GM19463 (cell line): ENCODE measurements around the gene PDE8B.

Experiments
- ATAC-seq: cut with Tn5 transposase; IDR thresholded peaks from one replicate; pipeline ENCODE4 v1.9.1; 2021; ENCODE audit warnings: mild to moderate bottlenecking, moderate library complexity; ENCODE audit not compliant: unreplicated experiment

Gene PDE8B

GRCh38 chr5:77230727-77231470, 20.4 kb downstream of the PDE8B start:
- no peak for ATAC-seq

DNA sequence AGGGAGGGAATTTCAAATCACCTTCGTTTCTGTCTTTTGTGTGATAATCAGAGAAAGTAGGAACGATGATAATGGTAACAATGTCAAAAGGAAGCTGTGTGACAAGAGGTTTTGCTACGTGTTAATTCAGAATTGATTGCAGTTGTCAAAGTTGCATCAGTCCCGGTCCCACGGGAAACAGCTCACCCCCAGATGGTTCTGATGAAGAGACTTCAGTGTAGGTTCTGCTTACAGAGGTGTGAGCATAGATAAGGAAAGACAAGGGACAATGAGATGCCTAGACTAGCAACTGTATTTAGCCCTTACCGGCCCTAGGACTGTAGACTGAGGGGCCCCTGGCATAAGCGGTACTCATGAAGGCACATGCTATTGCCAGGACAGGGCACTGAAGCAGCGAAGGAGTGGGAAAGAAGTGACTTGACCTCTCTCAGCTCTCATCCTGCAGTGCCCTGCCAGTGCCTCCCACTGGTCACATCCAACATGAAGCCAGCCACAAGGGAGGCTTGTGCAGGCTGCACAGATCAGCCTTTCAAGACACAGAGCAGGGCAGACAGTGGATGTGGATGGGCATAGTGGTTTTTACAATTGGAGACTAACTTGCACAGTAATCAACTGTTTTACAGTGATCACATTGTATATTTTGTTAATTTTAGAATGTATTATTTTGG, 21.1 kb downstream of the PDE8B start:
- ATAC-seq, result no peak

- no peak for ATAC-seq
Observed at GRCh38 chr5:77232574-77233358, 22.3 kb downstream of the PDE8B start.

DNA sequence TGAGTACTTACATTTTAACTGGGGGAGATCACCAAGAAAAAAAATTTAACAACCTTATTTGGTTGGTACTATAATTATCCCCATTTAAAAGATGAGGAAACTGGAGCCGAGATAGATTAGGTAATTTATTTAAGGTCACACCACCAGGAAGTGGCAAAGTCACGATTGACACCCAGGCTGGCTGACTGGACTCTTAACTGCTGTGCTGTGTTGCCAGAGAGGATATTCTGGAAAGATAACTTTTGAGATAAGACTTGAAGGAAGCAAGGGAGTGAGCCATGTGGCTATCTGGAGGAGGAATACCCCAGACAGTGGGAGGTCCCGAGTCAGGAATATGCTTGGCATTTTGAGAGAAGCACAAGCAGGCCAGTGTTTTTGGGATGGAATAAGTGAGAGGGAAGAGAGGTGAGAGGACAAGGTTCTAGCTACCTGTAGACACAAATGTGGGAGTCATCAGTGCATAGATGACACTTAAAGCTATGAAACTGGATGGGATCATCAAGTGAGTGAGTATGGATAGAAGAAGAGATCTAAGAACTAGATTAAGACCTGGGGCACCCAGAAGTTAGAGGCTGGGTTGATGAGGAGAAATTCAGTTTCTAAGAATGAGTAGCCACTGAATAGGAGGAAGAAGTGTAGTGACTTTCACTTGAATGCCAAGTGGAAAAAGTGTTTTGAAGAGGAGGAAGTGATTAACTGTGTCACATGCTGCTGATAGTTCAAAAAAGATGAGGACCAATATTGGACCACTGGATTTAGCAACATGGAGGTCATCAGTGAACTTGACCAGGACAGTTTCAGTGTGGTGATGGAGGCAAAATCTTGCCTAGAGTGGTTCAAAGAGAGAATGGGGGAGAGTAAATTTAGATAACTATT, 25.6 kb downstream of the PDE8B start:
- no peak for ATAC-seq

DNA sequence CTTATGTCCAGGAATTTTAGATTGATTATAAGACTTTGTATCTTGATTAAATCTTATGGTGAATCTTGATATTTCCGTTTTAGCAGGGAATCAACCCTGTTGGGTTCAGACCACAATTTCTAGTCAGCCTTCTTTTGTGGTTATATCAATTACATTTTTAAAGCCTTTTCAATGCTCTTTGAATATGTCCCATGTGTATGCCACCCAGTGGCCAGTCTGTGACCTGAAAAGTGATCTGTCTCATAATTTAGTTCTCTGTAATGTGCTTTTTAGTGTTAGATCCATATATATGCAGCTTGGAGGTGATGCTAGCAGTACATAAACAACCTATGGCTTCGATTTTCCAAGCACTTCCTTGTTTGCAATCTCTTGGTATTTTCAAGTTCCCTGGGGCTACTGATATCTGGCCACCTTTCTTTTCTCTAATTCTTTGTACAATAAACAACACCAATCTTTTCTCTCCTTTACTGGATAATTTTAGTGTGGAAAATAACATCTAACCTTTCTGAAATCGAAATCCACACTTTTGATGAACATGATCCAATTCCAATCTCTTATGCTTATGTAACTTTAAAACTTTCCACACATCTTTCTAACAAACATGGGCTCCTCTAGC, 28.8 kb downstream of the PDE8B start:
- no peak for ATAC-seq

DNA sequence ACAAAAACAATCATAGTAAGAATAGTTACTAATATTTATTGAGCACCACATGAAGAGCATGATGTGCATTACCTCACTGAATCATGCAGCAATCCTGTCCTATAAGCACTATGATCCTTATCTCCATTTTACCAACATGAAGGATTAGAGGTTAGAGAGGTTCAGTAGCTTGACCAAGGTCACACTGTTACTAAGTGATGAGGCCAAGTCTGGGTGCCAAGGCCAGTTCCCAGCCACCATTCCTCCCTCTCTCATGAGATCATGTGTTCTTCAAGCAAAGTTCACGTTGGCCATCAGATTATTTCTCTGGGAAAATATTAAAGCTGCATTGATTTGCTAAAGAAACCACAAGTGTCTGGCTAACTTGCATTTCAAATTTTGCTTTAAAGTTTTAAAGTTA, 31.0 kb downstream of the PDE8B start:
- no peak for ATAC-seq

DNA sequence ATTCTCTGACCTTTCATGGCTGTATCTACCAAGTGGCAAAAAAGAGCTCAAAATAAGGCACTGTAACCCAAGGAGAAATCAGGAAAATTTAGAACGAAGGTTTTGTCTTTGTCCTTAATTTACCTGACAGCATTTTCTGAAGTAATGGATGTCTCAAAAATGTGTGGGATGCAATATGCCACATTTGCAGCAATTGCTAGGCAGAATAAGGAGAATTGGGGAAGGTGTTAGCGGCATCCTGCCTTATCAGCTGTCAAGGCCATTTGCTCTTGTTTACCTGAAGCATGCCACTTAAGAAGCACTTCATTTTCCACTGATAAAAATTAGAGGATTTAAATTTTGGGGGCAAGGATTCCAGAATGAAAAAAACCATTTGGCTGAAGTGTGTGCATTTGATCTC, 39.0 kb downstream of the PDE8B start:
- no peak for ATAC-seq

DNA sequence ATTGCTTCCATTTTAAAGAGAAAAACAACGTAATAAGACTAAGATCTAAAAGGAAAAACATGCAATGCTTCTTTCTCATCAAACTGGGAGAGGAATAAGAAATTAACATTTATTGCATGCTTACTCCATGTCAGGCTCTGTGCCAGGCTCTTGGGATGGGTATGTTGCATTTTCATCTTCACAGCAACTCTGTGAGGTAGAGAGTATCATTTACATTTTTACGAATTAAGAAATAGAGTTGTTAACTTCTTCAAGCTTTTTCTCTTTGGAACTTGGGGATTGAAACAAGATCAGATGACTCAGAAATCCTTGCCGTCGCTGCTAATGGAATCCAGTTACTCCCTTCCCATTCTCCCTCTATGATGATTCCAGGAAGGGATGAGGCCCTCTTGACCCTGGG, 39.5 kb downstream of the PDE8B start:
- ATAC-seq, result no peak

DNA sequence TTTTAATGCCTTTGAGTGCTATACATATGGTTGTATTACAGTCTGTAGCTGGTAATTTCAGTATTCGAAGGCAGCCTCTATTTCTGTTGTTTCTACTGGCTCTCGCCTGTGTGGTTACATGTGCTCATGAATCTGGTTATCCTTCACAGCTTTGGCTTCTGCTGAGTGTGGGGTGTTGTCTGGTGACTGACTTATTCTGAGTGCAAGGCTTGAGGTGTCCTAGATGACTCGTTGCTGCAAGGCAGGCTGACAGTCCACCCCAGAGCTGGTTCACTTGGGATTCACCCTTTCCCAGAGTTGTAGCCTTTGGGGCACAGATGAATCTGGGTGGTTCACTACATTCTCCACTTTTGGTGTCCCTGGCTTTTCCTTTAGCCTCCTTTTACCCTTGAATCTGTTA, 41.4 kb downstream of the PDE8B start:
- no peak for ATAC-seq

DNA sequence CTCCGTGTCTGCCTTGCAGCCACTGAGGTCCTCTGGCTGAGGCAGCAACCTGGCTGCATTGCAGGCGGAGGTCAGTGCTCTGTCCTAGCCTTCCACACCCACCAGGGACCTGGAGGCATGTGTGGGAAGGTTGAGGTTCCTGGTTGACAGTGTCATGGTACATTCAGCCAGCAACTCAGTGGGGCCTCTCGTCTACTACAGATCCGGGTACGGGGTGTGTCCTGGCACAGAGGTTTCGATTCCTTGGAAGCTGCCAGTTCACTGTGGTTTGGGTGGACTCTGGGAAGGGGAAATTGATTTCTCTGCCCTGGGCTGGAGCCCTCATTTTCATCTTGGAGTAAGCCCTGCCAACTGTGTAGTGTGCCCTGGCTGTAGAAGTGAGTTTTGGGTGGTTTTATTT, 45.1 kb downstream of the PDE8B start:
- ATAC-seq, result no peak

DNA sequence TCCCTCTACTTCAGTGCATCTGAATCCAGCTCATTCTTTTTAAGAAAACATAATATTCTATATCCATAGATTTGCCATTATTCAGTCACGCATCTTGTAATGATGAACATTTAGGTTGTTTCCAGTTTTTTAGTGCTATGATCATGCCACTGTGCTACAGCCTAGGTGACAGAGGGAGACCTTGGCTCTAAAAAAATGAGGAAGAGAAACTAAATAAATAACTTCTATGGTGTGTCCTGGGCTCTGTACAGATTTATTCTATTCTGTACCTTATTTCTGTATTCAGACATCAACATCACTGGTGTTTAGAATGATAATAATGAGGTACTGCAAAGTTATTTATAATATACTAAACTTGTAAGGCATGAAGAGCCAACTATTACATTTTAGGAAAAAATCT, 45.9 kb downstream of the PDE8B start:
- no peak for ATAC-seq

- ATAC-seq, result no peak
Observed at GRCh38 chr5:77258652-77259051, 48.2 kb downstream of the PDE8B start.

DNA sequence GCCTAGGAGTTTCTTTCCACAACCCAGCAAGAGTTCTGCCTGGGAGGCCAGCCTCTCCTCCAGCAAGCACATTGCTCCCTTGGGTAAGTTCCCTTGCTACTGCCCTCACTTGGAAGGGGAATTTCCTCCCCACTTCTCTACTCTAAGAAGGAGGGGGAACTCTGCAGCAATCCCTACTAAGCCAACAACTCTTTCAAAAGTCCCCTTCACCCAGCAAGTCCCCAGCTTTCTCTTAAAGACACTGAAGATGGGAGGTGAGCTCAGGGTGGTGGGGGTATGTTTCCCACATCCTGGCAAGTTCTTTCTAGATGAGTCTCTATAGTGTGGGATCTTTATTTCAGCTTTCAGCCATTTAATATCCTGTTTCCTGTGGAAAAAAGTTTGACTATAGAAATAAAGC, 49.0 kb downstream of the PDE8B start:
- no peak for ATAC-seq

DNA sequence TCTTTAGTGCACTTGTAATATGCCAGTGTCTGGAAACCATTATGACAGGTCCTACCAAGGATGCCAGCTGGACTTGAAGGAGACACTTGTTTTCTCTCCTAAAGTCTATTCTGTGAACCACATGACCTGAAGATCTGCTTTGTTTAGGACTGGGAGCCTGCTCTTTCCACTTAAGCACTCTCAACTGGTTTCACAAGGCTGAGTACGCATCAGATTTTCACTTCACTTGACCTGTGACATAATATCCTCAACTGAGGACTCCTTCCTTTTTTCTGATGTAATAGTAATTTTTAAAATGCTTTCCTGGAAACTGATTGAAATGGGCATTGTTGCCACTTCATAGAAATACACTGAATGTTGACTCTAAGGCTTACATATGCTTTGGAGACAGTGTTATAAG, 52.2 kb downstream of the PDE8B start:
- ATAC-seq, result no peak

DNA sequence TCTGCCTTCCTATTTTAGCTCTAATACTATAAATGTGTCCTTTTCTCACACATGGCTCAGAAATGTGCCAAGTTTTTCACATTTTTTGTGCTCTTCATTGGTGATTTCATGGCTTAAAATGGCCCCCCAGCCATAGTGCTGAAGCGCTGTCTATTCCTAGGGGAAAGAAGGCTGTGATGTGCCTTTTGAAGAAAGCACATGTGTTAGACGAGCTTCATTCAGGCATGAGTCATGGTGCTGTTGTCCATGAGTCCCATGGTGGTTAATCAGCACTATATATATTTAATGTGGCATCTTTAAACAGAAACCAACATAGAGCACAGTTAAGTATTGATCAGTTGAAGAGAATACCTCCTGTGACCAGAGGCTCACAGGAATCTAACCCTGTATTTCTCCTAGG, 55.8 kb downstream of the PDE8B start:
- no peak for ATAC-seq

DNA sequence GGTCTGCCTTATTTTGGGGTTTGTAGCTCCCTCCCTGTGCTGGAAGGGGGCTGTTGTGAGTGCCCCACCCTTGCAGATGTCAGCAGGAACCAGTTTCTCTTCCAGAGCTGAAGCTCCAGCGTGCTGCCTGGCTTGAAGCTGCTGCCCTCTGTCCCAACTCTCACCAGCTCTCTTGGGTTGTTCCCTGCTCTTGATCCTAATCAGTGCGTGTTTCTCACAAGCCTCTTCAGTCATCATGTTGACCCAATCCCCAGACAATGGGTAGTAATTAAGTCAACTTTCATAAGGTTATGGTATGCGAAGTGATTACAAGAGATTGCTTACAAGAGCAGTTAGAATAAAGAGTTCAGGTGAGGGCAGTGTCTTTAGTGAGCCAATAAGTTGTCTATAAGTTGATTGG, 57.0 kb downstream of the PDE8B start:
- no peak for ATAC-seq

DNA sequence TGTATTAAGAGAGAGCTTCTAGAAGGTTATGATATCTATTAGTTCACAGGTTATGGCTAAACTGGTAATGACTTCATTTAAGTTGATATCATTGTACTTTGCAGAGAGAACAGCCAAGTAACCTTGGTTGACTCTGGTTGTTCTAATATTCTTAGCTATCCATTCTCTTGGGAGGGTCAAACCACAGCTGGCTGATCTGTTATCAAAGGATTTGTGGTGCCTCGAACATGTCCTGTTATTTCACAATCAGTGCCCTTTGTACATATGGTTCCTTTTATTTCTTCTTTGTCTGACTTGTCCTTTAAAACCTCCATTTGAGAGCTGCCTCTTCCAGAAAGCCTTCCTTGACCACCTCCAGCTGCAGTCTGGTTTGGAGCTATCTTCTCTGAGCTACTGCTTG, 61.7 kb downstream of the PDE8B start:
- ATAC-seq, result no peak

- ATAC-seq, result no peak
Observed at GRCh38 chr5:77277759-77278158, 67.3 kb downstream of the PDE8B start.

GRCh38 chr5:77280036-77280435, 69.6 kb downstream of the PDE8B start:
- no peak for ATAC-seq

DNA sequence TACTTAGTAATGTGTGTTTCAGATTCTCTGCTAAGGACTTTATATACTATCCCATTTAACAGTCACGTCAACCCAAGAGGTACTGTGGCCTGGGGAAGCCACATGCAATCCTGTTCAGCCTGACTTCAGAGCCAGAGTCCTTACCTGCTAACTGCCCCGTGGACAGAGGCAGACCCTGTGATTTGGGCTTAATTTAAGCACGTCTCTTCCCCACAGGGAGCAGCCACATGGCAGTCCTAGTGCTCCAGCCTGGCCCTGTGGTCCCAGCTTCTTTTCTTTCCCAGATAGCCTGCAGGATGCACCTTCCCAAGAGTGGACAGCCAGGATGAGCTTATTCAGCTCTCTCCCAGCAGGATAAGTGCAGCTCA, 71.5 kb downstream of the PDE8B start:
- ATAC-seq, result no peak
